ENCODE data around the gene MYH8.

DNA sequence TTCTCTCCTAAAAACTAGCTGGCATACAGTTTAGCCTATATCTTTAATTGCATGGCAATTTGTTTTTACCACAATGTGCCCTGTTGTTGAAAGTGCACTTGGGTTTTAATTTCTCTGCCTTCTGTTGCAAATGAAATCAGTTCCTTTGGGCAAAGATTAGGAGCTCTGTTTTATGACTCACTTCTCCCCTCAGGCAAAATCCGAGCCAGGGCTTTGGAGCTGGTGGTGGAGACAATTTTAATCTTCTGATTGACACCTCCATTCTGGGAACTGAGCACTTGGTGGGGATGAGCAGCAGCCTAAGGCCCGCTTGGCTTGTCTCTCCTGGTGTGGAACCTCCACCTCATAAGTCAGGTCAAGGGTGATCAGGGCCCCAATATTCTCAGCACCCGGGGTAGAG lies 13.3 kb upstream of the MYH8 start:
- TF ChIP-seq, protein P1, sequence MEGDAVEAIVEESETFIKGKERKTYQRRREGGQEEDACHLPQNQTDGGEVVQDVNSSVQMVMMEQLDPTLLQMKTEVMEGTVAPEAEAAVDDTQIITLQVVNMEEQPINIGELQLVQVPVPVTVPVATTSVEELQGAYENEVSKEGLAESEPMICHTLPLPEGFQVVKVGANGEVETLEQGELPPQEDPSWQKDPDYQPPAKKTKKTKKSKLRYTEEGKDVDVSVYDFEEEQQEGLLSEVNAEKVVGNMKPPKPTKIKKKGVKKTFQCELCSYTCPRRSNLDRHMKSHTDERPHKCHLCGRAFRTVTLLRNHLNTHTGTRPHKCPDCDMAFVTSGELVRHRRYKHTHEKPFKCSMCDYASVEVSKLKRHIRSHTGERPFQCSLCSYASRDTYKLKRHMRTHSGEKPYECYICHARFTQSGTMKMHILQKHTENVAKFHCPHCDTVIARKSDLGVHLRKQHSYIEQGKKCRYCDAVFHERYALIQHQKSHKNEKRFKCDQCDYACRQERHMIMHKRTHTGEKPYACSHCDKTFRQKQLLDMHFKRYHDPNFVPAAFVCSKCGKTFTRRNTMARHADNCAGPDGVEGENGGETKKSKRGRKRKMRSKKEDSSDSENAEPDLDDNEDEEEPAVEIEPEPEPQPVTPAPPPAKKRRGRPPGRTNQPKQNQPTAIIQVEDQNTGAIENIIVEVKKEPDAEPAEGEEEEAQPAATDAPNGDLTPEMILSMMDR (IDR thresholded peaks at IDR 0.05; ENCODE audit: low read depth, low read length, missing input control), result no peak
- no peak for TF ChIP-seq GABPA (IDR thresholded peaks at IDR 0.05 in 1 of 2, conservative IDR thresholded peaks at IDR 0.05 in 1 of 2)
- no peak for TF ChIP-seq FOXA2 (IDR thresholded peaks at IDR 0.05)
- TF ChIP-seq, protein P2, sequence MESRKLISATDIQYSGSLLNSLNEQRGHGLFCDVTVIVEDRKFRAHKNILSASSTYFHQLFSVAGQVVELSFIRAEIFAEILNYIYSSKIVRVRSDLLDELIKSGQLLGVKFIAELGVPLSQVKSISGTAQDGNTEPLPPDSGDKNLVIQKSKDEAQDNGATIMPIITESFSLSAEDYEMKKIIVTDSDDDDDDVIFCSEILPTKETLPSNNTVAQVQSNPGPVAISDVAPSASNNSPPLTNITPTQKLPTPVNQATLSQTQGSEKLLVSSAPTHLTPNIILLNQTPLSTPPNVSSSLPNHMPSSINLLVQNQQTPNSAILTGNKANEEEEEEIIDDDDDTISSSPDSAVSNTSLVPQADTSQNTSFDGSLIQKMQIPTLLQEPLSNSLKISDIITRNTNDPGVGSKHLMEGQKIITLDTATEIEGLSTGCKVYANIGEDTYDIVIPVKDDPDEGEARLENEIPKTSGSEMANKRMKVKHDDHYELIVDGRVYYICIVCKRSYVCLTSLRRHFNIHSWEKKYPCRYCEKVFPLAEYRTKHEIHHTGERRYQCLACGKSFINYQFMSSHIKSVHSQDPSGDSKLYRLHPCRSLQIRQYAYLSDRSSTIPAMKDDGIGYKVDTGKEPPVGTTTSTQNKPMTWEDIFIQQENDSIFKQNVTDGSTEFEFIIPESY (IDR thresholded peaks at IDR 0.05), result no peak
- no peak for TF ChIP-seq RAD21 (IDR thresholded peaks at IDR 0.05)
- TF ChIP-seq TAF1 (conservative IDR thresholded peaks at IDR 0.05), result no peak
